Esophagus squamous epithelium (tissue), 5 donors: ENCODE measurements around the gene HGF. TPM values are rescaled to one million over a fixed set of nuclear protein-coding genes. Genes with fewer than 3 reads are reported as not detected.

Experiments used
- DNase-seq: peaks from one replicate; lab custom pipeline; 2025; lab: John Stamatoyannopoulos, UW
- H3K27ac ChIP-seq, 4 donors: fragments of 200-600 bp; sonication (generic); one replicate each; pipeline ENCODE4 v1.5.1; 2016 to 2019; ENCODE audit warnings: mild to moderate bottlenecking in 1 of 4
- H3K27me3 ChIP-seq, 4 donors: fragments of 200-600 bp; sonication (generic); 1 replicate in 3 of 4; 2 replicates in 1 of 4; pipeline versions ENCODE4 v1.5.1 to v1.6.0; 2017 to 2021; ENCODE audit warnings: antibody characterized with exemption in 1 of 4
- H3K36me3 ChIP-seq, 3 donors: fragments of 200-600 bp; sonication (generic); one replicate each; pipeline ENCODE4 v1.5.1; 2016 to 2019
- H3K4me1 ChIP-seq, 3 donors: fragments of 200-600 bp; sonication (generic); one replicate each; pipeline ENCODE4 v1.5.1; 2017 to 2019
- H3K4me3 ChIP-seq, 4 donors: fragments of 200-600 bp; sonication (generic); 1 replicate in 3 of 4; 2 replicates in 1 of 4; pipeline ENCODE4 v1.5.1; 2016 to 2019; ENCODE audit warnings: mild to moderate bottlenecking in 2 of 4, moderate library complexity in 1 of 4
- H3K9me3 ChIP-seq, 3 donors: fragments of 200-600 bp; sonication (generic); one replicate each; pipeline ENCODE4 v1.5.1; 2016 to 2019
- POLR2A ChIP-seq, 4 donors: fragments of 450-650 bp; IDR thresholded peaks; one replicate each; pipeline ENCODE4 v1.6.1; 2017; ENCODE audit warnings: antibody characterized with exemption in 4 of 4, mild to moderate bottlenecking in 4 of 4, moderate library complexity in 3 of 4
- WGBS, 2 donors: methylation state at CpG; one replicate each; pipeline ENCODE4 v1.1.5; 2018; 5-methylcytosine and 5-hydroxymethylcytosine counted together
- intact Hi-C: fragments of 100-400 bp; cut with DNase I; formaldehyde crosslinking; loops from one replicate; pipeline ENCODE4 v1.15.0; 2022
- total RNA-seq, 4 donors: library from RNA; depleted of rRNA; stranded (reverse); fragments of >200 nt; gene quantifications; one replicate each; pipeline ENCODE4 v1.1.0, GENCODE V29; 2016
- TF ChIP-seq, protein P1 (sequence below), 6 experiments: fragments of 450-650 bp in 4 of 6; fragments of 200-600 bp in 2 of 6; sonication (generic) in 2 of 6; IDR thresholded peaks; one replicate each; pipeline ENCODE4 v1.5.1; 2016 to 2019; ENCODE audit warnings: antibody characterized with exemption in 6 of 6, mild to moderate bottlenecking in 4 of 6, moderate library complexity in 4 of 6
- donor health status: DM: yes; HTN: yes; CAD: no.

HGF gene
- total RNA-seq, 4 donors from 2014 or later = 0.30 to 4.4 (median 0.95) TPM

DNA sequence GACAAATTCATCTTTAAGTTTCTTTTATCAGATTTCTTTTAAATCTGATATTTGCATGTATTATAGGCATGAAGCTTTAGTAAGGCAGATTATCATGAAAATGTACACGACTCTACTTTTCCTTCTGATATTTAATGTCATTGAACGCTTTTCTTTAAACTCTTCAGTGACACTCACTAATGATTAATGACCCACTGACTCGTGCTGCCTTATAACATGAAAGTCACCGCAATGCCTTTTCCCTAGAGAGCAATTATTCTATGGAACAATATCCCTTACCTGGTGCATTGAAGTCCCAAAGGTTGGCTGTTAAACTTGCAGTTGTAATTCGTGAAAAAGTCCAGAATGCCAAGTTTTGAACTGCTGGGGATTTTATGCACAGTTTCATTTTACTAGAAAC is 33.4 kb upstream of the HGF start:
- Histone ChIP-seq H3K27me3 (no peaks in the 10 kb centered on the region), H3K4me1 (no peaks in the 10 kb centered on the region), H3K36me3 (no peaks in the 10 kb centered on the region), H3K4me3 (no peak overlapping the region), H3K27ac (no peak overlapping the region), H3K9me3 (no peaks in the 10 kb centered on the region)
- TF ChIP-seq, protein P1, sequence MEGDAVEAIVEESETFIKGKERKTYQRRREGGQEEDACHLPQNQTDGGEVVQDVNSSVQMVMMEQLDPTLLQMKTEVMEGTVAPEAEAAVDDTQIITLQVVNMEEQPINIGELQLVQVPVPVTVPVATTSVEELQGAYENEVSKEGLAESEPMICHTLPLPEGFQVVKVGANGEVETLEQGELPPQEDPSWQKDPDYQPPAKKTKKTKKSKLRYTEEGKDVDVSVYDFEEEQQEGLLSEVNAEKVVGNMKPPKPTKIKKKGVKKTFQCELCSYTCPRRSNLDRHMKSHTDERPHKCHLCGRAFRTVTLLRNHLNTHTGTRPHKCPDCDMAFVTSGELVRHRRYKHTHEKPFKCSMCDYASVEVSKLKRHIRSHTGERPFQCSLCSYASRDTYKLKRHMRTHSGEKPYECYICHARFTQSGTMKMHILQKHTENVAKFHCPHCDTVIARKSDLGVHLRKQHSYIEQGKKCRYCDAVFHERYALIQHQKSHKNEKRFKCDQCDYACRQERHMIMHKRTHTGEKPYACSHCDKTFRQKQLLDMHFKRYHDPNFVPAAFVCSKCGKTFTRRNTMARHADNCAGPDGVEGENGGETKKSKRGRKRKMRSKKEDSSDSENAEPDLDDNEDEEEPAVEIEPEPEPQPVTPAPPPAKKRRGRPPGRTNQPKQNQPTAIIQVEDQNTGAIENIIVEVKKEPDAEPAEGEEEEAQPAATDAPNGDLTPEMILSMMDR (IDR thresholded peaks at IDR 0.05) = no peak
- no peak for TF ChIP-seq POLR2A (IDR thresholded peaks at IDR 0.05)
- DNase-seq = no peak
- 22 to 35% methylated on average over 5 of the region's 5 CpGs for WGBS, 2 donors
- intact Hi-C loops = no loop called here

DNA sequence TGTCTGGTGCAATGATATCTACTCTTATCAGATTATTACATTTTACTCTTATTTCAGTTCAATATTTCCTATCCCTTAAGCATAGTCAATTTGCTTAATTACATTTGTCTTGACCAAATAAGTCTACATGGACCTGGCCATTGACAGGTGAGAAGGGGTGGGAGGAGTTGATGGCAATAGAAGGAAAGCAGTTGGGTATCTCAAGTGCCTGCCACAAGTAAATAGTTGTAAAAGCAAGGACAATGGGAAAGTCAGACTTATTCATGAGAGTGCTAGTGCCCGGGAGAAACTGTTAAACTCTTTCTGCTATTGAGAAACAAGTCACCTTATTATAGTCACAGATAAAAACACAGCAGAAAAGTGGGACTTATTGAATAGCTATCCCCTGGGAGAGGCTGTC is 32.4 kb upstream of the HGF start:
- Histone ChIP-seq H3K27me3 (no peaks in the 10 kb centered on the region), H3K27ac (no peak overlapping the region), H3K36me3 (no peaks in the 10 kb centered on the region), H3K9me3 (no peaks in the 10 kb centered on the region), H3K4me3 (no peak overlapping the region), H3K4me1 (no peaks in the 10 kb centered on the region)
- intact Hi-C loops = no loop called here
- no peak for DNase-seq
- 18 to 43% methylated on average over 1 of the region's 1 CpG for WGBS, 2 donors
- TF ChIP-seq POLR2A (IDR thresholded peaks at IDR 0.05) = no peak

DNA sequence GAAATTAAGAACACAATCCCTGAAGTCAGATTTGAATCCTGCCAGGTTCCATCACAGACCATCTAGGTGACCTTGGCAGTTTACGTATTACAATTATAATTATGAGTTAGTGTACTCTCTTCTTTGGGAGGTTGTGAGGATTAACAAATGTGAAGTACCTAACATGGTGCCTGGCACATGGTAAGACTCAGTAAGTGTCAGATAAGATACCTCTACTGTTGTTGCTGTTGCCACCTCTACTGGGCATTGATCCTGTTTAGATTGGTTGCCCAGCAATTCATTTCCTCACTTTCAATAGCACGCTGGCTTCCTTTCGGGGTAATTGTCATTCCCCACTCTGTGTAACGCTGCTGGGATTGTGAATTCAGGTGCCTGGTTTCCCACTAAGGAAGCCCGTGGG is 31.7 kb upstream of the HGF start:
- Histone ChIP-seq H3K27ac (no peak overlapping the region), H3K9me3 (no peaks in the 10 kb centered on the region), H3K4me3 (no peak overlapping the region), H3K4me1 (no peaks in the 10 kb centered on the region), H3K36me3 (no peaks in the 10 kb centered on the region), H3K27me3 (no peaks in the 10 kb centered on the region)
- DNase-seq = no peak
- intact Hi-C loops = no loop called here
- TF ChIP-seq, protein P1 (IDR thresholded peaks at IDR 0.05) = no peak
- TF ChIP-seq POLR2A (IDR thresholded peaks at IDR 0.05) = no peak
- 87 to 96% methylated on average over 4 to 5 of the region's 5 CpGs for WGBS, 2 donors

DNA sequence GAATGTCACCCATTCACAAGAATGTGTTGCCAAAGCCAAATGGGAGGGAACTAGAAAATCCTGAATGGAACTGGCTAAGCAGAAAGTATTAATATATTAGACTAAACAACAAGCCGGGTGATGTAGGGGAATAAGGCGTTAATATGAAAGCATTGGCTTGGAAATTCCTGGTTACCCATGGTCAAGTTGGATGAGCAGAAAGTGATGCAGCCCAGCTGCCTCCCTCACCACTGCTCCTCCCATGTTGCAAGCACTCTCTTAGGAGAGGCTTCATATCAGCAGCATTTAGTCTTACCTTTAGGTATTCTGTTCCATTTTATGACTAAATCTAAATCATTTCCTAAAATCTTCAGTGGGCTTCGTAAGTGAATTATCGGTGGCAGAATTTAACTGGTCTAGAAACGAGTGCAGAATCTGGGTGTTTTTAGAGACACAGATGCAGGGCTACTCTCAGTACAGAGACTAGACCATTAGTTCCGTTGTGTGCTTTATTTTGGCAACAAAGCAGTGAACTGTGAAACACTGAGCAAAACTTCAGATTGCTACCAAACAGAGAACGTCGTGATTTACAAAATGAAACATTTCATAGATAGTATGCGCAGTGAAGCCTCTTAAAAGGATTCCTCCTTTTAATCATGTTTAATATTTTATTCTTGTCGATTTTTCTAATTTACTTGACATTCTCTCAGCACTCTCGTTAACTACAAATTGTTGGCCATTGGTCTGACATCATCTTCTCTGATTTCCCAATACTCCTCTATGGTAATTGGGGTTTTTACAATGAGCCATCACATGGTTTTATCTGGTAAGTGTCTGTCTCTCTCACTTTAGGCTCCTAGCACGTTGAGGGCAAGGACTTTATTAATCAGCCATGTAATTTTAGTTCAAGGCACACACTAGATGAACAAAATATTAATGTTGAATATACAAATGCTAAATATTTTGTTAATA is 22.0 kb upstream of the HGF start:
- Histone ChIP-seq H3K4me3 (no peak overlapping the region), H3K36me3 (no peaks in the 10 kb centered on the region), H3K27me3 (no peaks in the 10 kb centered on the region), H3K27ac (peak overlapping the region in 1 of 4 donors; percentile 30), H3K4me1 (no peaks in the 10 kb centered on the region), H3K9me3 (no peaks in the 10 kb centered on the region)
- intact Hi-C loops = no loop called here
- no peak for DNase-seq
- 68 to 76% methylated on average over 12 of the region's 12 CpGs for WGBS, 2 donors
- TF ChIP-seq, protein P1 (IDR thresholded peaks at IDR 0.05) = no peak
- no peak for TF ChIP-seq POLR2A (IDR thresholded peaks at IDR 0.05)

DNA sequence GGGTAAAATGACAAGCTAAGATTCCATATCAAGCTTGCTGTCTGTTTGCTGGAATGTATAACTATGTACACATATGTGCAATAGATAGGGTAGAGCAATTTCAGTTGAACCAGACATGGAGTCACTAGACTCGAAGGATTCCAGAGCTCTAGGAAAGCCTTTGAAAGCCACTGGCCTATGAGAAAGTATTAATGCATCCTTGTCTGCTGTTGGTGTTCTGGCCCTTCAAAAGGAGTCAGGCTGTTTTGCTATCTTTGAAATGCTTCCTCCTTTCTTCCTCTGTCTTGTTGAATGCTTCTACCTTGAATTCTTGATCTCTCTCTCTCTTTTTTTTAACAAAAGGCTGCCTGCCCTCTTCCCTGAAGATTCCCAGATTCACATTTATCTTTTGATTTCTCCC is 20.8 kb upstream of the HGF start:
- H3K27me3 ChIP-seq = no peaks in the 10 kb centered on the region
- no peak overlapping the region for H3K4me3 ChIP-seq
- H3K4me1 ChIP-seq = no peaks in the 10 kb centered on the region
- no peak for DNase-seq
- TF ChIP-seq, protein P1 (IDR thresholded peaks at IDR 0.05) = no peak
- no peak for TF ChIP-seq POLR2A (IDR thresholded peaks at IDR 0.05)
- no peaks in the 10 kb centered on the region for H3K36me3 ChIP-seq
- H3K27ac ChIP-seq = no peak overlapping the region
- 54 to 65% methylated on average over 1 of the region's 1 CpG for WGBS, 2 donors
- no peaks in the 10 kb centered on the region for H3K9me3 ChIP-seq
- intact Hi-C loops = no loop called here
